HG02981 (cell line): ENCODE measurements around the gene CMIP.

Experiments used
- ATAC-seq: cut with Tn5 transposase; IDR thresholded peaks from one replicate; pipeline ENCODE4 v1.9.1; 2021; ENCODE audit warnings: mild to moderate bottlenecking, moderate library complexity; ENCODE audit not compliant: unreplicated experiment

The CMIP gene

DNA sequence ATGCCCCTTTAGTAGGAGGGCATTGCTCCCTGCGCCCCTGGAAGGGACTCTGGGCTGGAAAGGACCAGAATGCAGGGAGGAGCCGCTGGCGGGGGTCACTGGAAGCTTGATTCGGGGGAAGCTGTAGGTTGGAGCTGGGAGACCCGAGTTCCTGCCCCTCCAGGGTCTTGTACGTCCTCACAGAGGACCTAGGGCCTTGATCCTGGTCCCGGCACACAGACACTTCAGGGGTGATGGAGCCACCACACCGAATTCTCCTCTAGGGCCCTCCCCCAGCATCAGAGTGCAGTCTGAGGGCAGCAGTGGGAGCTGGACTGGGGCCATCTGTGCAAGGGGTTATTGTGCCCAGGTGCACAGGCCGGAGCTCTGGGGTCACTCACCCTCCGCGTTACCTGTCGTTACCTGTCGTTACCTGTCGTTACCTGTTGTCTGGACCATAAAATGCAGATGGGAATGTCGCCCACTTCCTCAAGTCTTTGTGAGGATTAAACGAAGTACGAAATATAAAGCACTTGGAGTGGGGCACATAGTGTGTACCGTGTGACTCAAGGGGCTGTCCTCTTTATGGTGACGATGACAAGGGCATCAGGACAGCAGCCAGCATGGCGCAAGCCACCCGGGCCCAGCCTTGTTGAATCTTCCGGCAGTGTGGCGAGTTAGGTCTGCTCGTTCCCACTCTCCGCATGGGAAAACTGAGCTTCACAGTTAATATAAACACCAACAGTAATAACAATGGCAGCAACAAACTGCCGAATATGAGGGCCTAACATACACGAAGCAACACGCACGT, 48.6 kb downstream of the CMIP start:
- no peak for ATAC-seq

GRCh38 chr16:81493755-81494433, 49.3 kb downstream of the CMIP start:
- ATAC-seq = no peak

DNA sequence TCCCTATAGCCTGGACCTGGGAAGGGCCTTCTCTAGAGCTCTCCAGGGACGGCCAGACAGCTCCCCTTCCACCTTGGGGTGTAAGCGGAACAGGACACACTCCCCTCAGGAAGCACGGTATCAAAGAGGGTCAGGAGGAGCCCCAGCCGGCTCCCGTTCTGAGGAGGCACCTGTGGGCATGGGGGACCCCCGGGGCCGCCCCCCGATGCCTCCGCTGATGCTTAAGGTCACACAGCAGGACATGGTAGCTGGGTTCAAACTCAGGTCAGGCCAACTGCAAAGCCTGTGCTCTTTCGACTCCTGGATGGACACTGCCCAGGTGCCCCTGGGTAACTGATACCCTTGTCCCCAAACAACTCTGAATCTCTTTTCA, 49.8 kb downstream of the CMIP start:
- ATAC-seq = no peak

DNA sequence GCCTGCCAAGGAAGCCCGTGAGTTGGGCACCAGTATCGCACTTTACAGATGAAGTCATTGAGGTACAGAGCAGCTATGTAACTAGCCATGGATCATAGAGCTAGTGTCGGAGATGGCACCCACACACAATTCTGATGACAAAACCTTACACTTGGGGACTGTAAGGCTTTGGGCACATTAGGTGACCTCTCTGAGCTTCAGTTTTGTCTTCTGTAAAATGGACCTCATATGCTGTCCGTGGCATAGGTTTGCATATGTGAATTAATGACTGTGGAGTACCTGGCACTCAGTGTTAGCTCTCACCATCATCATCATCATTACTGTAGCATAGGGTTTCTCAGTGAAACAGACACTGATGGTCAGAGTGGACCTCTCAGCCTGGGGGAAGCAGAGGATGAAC, 50.3 kb downstream of the CMIP start:
- no peak for ATAC-seq

DNA sequence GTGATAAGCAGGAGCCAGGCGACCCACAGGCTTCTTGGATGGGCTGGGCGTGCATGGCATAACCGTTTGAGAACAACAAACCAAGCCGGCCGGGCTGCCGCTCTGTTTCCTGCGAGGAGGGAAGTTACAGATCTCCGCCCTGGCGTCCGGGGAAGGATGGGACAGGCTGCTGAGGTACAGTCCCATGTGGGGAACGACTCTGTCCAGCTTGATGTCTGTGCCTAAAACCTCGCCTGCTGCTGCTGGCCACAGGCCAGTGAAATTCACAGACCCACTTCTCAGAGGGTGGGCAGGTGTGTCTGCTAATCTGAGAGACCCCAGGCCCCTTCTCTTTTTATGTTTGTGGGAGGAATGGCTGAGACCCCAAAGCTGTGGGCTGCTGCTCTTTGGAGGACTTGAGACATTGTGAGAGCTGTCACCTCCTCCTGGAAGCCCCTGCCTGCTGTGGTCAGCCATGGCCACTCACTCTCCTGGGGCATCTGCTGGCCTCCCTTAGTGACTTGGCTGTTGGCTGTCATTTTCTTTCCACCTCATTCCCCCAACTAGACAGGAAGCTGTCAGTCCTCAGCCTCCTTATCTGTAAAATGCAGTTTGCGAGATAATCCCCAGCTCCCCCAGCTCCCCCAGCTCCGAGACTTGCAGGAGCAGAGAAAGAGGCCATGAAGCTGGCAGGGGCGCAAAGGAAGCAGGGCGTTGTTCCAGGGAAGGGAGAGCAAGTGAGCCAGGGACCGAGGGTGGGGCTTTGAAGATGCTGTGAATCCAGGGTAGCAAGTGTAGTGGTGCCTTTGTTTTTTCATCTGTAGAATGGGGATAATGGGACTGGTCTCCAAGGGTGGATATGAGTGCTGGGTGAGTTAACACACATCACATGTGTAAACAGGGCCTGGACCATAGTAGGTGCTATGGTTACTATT, 51.0 kb downstream of the CMIP start:
- ATAC-seq = no peak

DNA sequence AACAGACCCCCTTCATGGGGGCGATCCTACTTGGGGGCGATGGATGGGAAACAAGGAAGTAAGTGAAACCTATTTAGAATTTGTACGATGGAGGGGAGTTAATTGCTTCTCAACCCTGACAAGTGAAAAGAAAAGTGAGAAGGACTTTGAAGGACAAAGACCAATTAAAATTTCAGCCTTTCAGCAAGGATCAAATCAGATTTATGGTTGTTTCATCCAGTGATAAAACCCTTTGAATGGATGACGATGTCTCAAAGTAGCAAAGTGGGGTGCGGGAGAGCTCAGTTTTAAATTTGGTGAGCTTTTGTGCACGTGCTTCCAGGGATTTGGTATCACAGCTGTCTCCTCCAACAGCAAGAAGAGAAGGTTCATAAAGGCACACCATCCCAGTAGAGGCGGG, 51.7 kb downstream of the CMIP start:
- no peak for ATAC-seq

- ATAC-seq = no peak
These were observed 52.1 kb downstream of the CMIP start for GRCh38 chr16:81496742-81497141.

GRCh38 chr16:81497690-81498089, 53.1 kb downstream of the CMIP start:
- no peak for ATAC-seq

GRCh38 chr16:81498351-81498750, 53.7 kb downstream of the CMIP start:
- no peak for ATAC-seq

DNA sequence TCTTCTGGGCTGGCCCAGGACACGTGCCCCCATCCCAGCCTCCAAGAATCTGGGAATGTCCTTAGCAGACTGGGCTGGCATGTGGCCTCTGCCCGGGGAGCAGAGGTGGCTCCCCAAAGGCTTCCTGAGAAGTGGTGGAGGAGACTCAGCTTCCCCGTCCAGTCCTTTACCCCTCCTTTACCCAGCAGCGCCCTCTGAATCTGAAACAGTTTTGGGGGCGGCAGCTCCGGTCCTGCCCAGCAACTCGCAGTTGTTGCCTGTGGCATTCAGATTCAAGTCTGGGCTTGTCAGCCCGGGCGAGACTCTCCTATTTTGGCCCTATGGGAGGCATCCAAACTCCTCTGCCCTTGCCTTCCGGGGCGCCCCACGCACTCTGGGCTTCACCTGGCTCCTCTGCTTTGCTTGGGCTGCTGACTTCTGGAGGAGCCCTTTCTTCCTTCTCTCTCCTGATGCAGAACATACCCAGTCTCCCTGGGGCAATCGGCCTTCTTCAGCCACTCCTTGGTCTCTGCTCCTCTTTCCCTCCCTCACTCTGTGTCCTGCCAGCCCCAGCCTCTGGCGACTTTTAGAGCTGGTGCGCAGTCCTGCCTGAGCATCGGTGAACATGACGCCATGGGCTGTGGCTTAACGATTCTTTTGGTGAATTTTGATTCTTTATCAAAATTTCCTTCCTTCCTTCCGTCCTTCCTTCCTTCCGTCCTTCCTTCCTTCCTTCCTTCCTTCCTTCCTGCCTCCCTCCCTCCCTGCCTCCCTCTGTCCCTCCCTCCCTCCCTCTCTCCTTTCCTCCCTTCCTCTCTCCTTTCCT, 55.2 kb downstream of the CMIP start:
- ATAC-seq = no peak

GRCh38 chr16:81500833-81501521, 56.4 kb downstream of the CMIP start:
- no peak for ATAC-seq

DNA sequence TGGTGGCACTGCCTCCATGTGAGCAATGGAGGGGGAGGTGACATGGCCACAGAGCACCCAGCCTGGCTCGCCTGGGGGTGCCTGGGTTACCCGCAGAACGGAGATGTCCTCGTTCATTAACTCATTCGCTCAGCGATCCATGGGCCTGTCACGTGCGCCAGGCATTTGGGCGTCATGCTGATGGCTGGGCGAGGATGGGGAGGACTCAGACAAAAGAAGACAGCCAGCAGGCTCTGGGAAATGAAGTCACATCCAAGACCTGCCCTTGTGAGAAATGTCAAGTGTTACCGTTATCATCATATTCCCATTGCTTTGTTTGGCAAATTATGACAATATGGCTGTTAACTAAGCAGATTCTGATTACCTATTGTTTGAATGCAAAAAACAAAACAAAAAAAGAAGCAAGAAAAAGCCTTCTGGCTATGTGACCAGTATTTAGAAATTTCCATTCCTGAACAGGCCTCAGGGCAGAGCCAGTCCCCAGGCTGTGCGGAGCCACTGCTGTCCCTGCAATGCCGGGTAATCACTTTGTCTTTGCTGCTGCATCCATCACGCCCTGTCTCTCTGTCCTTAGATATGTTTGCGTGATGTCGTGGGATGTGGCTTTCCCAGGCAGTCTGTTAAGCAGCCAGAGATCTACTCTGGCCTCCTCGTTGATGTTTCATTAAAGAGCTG, 57.9 kb downstream of the CMIP start:
- no peak for ATAC-seq

GRCh38 chr16:81505011-81505661, 60.5 kb downstream of the CMIP start:
- peak; percentile 73 for ATAC-seq

DNA sequence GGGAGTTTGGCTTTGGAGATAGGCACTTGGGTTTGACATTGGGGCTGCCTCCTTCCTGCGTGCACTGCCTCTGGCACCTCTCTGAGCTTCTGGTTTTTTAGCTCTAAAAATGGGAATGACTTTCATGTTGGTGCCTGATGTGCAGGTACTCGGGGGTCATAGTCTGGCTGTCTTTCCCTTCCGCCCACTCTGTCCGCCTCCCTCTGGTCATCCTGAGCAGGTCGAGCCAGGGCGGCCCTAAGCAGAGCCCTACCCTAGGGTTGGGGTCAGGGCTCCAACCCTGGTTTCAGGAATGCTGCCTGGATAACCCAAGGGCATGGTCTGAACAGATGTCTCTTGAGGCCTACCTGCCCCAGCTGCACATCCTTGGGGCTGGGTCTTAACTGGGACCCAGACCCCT, 64.8 kb downstream of the CMIP start:
- no peak for ATAC-seq

GRCh38 chr16:81510016-81510415, 65.4 kb downstream of the CMIP start:
- no peak for ATAC-seq

- no peak for ATAC-seq
These were observed 66.8 kb downstream of the CMIP start for GRCh38 chr16:81511371-81511770.

DNA sequence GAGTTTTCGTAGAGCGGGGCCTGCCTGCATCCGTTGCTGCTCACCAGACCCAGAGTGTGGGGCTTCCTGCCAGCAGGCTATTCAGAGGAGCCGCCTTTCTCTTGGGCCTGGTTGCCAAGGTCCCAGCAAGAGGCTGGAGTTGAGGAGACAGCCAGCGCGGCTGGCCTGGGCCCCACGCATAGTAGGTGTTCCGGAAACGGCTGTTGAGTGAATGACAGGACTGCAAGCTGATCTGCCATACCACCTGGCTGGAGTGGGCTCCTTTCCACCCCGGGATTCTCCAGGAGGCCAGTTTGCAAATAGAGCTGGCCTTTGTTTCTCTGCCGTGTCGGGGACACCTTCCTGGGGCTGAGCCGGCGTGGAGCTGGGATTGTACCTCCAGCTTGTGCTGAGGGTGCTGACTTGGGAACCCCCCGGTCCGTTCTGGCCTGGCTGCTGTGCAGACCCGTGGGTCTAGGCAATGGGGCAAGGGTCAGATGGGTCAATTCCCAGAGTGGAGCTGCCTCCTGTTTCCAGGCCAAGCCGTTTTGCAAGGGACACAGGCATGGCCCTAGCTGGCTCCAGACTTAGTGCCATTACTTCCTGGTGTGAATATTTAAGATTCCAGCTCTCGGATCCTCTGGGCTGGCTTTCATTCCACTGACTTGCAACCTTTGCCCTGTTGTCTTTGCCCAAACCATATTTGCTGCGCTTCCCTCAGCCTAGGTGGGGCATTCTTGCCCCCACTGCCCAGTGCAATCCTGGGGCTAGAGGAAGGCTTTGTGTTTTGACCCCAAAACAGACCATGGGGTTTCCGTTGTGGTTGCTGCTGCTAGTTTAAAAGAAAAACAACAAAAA, 68.8 kb downstream of the CMIP start:
- ATAC-seq = peak; percentile 14

DNA sequence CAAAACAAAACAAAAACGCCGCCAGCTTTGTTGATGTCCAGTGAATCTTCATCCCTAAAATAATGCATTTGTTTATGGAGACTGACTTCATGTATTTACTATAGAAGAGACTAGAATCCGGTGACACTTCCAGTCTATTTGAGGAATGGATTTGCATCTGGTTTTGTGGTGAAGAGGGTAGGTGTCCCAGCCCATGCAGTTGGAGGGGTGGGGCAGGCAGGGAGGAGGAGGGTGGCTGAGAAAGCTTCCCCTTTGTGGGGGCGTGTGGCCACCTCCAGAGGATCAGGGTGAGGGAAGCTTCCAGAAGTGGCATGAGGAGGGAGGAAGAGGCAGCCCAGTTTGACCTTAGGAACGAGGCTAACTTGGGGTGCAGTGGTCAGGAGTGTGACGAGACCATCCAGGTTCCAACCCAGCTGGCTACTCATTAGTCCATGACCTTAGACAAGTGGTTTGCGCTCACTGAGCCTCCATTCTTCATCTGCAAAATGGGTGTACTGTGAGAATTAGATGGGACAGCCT, 69.5 kb downstream of the CMIP start:
- ATAC-seq = peak; percentile 62
